Pons (tissue), 1 donor: ENCODE data around the gene G6PC2.
A peak's percentile ranks its signal among the peaks of the same experiment; 100 is the strongest.
"Not testable (repeated sequence)": the region's sequence is repeated elsewhere in the genome, so short reads cannot be mapped to it uniquely, and the experiment has no call there.

Experiments
- DNase-seq: peaks from one replicate; pipeline ENCODE4 v3.0.0-alpha.2; 2016; ENCODE audit warnings: low spot score

G6PC2 gene

GRCh38 chr2:168907940-168908662, 7.0 kb downstream of the G6PC2 start:
- DNase-seq = no peak

DNA sequence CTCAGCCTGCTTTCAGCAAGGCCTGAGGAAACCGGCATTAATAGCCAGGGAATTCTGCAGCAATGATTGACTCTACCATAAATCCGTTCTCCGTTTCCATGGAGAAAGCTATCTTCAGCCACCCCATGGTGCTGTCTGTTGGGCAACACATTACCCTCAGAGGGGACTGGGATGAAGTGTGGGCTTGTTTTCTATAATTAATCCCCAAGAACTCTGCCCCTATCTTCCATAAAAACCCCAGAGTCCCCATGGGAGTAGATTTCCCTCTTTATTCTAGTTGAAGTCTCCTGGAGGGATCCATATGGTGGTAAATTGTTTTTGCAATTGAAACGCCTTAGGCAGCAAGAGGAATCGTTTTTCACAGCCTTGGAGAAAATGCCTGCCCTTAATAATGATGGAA, 9.2 kb downstream of the G6PC2 start:
- no peak for DNase-seq

- no peak for DNase-seq
These were observed 11.4 kb downstream of the G6PC2 start for GRCh38 chr2:168912466-168912865.

DNA sequence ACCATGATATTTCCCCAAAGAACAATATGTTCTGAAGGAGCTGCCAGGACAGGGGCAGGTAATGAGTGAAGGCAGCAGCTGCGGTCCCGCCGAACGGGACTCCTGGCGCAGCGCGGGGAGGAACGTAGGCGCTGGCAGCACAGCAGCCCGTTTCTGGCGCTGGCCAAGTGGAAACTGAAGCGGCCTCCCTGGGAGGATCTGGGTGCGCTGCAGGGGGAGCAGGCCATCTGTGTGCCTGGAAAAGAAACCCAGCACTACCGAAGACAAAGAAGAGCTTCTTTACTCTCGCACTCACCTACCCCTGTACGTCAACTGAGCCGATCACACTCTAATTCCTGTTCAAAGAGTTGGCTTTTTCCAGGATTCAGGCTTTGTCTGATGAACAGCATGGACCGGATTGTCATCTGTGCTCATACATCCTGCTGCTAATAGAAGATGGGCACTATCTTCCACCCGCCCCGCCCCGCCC, 11.8 kb downstream of the G6PC2 start:
- DNase-seq = peak; percentile 26

- DNase-seq = no peak
These were observed 12.4 kb downstream of the G6PC2 start for GRCh38 chr2:168913495-168913894.

GRCh38 chr2:168915441-168916330, 14.6 kb downstream of the G6PC2 start:
- DNase-seq = no peak

GRCh38 chr2:168916331-168916675, 15.2 kb downstream of the G6PC2 start:
- DNase-seq = no peak

DNA sequence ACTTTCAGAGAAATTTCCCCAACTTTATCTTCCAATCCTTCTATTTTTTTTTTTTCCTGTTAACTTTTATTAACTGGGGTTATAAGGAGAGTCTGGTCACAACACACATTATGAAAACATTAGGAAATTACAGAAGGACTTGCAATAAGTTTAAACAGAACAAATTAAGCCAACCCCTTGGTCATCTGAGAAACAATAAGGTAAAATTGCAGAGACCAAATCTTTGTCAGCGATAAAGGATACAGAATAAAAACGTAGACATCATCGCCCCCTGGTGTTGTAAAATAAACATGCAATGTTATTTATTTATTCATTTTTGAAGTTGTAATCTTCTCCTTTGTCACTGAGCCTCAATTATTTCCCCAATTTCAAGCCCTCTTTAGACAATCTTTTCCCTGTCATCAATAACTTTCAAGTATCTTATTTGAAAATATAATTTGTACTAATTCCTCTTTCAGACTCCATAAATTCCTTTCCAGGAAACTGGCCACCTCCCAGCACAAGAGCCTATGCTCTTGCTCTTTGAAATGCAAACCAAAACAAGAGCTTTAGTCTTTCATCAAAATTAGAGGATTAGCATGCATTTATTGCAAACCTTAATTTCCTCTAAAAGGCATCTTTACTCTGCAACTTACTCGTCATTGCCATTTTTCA, 19.5 kb downstream of the G6PC2 start:
- peak; percentile 16 for DNase-seq

DNA sequence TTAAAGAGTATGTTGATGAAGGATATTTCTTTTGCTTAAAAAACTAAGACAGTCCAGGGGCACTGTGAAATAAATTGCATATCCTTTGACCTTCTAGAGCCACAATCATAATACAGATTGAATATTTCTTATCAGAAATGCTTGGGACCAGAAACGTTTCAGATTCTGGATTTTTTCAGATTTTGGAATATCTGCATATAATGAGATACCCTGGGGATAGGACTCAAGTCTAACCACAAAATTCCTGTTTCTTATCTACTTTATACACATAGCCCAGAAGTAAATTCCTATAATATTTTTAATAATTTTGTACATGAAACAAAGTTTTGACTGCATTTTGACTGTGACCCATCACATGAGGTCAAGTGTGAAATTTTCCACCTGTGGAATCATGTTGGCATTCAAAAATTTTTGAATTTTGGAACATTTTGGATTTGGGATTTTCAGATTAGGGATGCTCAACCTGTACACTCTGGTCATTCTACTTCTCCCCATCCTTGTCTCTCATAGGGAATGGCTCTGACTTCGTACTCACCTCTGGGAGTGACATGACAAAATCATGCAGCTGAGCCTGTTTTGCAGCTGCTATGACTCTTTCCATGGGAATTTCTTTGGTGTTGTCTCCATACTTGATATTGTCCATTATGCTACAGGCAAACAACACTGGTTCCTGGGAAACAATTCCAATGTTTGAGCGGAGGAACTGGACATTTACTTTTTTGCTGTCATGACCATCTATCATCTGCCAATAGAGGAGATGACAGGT, 25.7 kb downstream of the G6PC2 start:
- no peak for DNase-seq

GRCh38 chr2:168928113-168928831, 27.2 kb downstream of the G6PC2 start:
- no peak for DNase-seq

- DNase-seq = no peak
These were observed 27.9 kb downstream of the G6PC2 start for GRCh38 chr2:168929031-168929430.

- DNase-seq = no peak
These were observed 29.2 kb downstream of the G6PC2 start for GRCh38 chr2:168930242-168930641.

- DNase-seq = not testable (repeated sequence)
These were observed 31.1 kb downstream of the G6PC2 start for GRCh38 chr2:168932174-168932573.

DNA sequence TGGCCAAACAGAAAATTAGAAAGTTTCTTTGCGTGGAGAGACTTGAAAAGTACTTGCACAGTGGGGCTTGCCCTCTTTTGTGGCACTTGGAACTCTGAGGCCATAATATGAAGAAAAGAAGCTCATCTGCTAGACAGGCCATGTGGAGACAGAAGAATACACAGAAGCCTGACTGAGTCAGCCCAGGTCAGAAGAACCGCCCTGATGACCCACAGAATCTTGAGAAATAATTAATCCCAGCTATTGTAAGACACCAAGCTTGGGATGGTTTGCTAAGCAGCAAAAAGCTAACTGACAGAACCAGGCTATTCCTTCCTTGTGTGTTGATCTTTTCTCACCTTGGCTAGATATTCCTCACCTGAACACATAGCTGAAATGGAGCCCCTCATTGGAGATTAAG, 33.7 kb downstream of the G6PC2 start:
- DNase-seq = no peak

DNA sequence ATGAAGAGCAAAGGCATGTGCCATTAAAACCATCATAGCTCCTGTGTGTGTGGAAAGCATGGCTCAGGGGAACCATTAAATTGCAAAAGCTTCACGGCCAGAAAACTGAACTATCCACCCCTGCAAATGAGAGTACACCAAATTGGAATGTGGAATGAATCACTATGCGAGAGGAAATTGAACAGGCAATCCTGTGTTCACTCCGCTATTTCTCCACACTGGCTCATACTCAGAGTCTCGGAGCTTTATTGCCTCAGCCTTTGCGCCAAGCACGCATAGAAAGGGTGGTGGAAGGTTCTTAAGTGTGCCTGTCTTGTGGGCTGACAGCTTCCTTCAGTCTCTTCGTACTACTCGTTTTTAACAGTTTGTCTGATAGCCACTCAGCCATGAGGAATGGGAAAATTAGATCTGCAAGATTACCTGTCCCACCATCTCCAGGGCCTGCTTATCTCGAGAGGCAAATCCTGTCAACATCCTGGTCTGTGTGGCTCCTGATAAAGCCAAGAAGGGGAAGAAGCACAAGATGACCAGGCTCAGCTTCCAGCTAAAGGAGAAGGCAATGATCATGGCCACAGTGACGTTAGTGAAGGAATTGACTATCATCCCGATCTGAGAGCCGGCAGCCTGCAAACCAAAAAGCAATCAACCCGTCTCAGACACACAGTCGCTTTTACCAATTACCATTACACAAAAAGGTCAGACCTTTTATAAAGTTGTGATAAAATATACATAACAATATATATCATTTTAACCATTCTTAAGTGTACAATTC, 34.9 kb downstream of the G6PC2 start:
- no peak for DNase-seq

- DNase-seq = no peak
These were observed 38.0 kb downstream of the G6PC2 start for GRCh38 chr2:168939061-168939460.

- no peak for DNase-seq
These were observed 38.8 kb downstream of the G6PC2 start for GRCh38 chr2:168939918-168940317.

DNA sequence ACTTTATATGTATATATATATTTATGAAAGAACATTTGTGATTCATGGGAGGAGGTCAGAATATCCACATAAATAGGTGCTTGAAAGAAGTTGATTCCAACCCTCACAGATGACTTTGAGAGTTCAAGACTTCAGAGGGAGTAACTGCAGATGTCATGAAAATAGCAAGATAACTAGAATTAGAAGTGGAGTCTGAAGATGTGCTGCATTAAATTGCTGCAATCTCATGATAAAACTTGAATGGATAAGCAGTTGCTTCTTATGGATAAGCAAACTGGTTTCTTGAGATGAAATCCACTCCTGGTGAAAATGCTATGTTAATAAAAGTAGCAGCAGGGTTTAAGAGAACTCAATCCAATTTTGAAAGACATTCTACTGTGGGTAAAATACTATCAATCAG, 40.2 kb downstream of the G6PC2 start:
- DNase-seq = no peak

- no peak for DNase-seq
These were observed 43.0 kb downstream of the G6PC2 start for GRCh38 chr2:168944065-168944464.

- no peak for DNase-seq
These were observed 44.4 kb downstream of the G6PC2 start for GRCh38 chr2:168945508-168945907.
